Heart right ventricle (tissue), 16 donors: Measurements from ENCODE around the gene CCDC127. TPM values are rescaled to one million over a fixed set of nuclear protein-coding genes. Genes with fewer than 3 reads are reported as not detected.

Experiments used
- ATAC-seq, 8 donors: fragments of 200-7000 bp; cut with Tn5 transposase; one replicate each; pipeline ENCODE4 v1.9.1; 2020; ENCODE audit warnings: mild to moderate bottlenecking in 8 of 8, moderate library complexity in 8 of 8, moderate number of reproducible peaks in 1 of 8
- DNase-seq, 2 donors: peaks; one replicate each; pipeline ENCODE4 v3.0.0-alpha.2; 2020
- H3K27ac ChIP-seq, 10 donors: fragments of 200-600 bp; sonication (generic) in 2 of 10; one replicate each; pipeline versions ENCODE4 v1.5.0 to v1.8.0; 2020 to 2022; ENCODE audit warnings: mild to moderate bottlenecking in 3 of 10
- H3K27me3 ChIP-seq, 7 donors: fragments of 200-600 bp; one replicate each; pipeline ENCODE4 v1.8.0; 2021 to 2022; ENCODE audit warnings: mild to moderate bottlenecking in 2 of 7
- H3K36me3 ChIP-seq, 9 donors: fragments of 200-600 bp; sonication (generic) in 1 of 9; one replicate each; pipeline versions ENCODE4 v1.5.0 to v1.8.0; 2020 to 2022; ENCODE audit warnings: mild to moderate bottlenecking in 2 of 9
- H3K4me1 ChIP-seq, 9 donors: fragments of 200-600 bp; sonication (generic) in 1 of 9; one replicate each; pipeline versions ENCODE4 v1.5.0 to v1.8.0; 2020 to 2022; ENCODE audit warnings: mild to moderate bottlenecking in 4 of 9
- H3K4me3 ChIP-seq, 10 donors: fragments of 200-600 bp; sonication (generic) in 2 of 10; one replicate each; pipeline versions ENCODE4 v1.5.0 to v1.8.0; 2020 to 2022; ENCODE audit warnings: mild to moderate bottlenecking in 7 of 10, moderate library complexity in 2 of 10
- H3K9me3 ChIP-seq, 11 donors: fragments of 200-600 bp in 10 of 11; sonication (generic) in 2 of 11; one replicate each; pipeline versions ENCODE4 v1.5.0 to v1.8.0; 2013 to 2022; ENCODE audit warnings: mild to moderate bottlenecking in 2 of 11, control low read depth in 1 of 11, moderate library complexity in 1 of 11
- WGBS, 2 donors: extraction: QIAGEN DNeasy Blood & Tissue Kit; methylation state at CpG; one replicate each; pipeline ENCODE4 v1.1.7; 2013; ENCODE audit warnings: inconsistent platforms in 1 of 2; 5-methylcytosine and 5-hydroxymethylcytosine counted together
- intact Hi-C, 10 donors: fragments of 100-400 bp; cut with DNase I; formaldehyde crosslinking; loops; one replicate each; pipeline versions ENCODE4 v1.11.1 to v1.14.2; 2022
- polyA plus RNA-seq, 2 donors: library from polyadenylated mRNA; stranded (reverse); fragments of 200-250 nt; gene quantifications; one replicate each; pipeline ENCODE4 v1.2.3, GENCODE V29; 2013
- total RNA-seq, 10 donors: library from RNA; stranded (reverse); fragmentation: NEBNext Ultra II Directional in 3 of 10; extraction: Animal tissue kit (Norgen Biotek cat#: 25700) in 3 of 10; gene quantifications; one replicate each; pipeline versions ENCODE4 v1.2.1 to v1.2.4, GENCODE V29; 2021 to 2023
- TF ChIP-seq, protein P1 (sequence below), 9 donors: fragments of 200-600 bp; sonication (generic) in 2 of 9; IDR thresholded peaks; one replicate each; pipeline versions ENCODE4 v1.5.0 to v1.8.0; 2021 to 2022; ENCODE audit warnings: antibody characterized with exemption in 9 of 9, mild to moderate bottlenecking in 5 of 9, moderate library complexity in 1 of 9
- donor health status: Arrhythmogenic right ventricular cardiomyopathy.
- donor health status: ischemic (EF 13 %, LVEDD 7.1; RV severe dilation, severe dysfunction).
- donor health status: healthy with polysubstance abuse.
- donor health status: DM: no; HTN: yes; CAD: no.
- donor health status: DM: no; HTN: no; CAD: no.
- donor health status: ischemic (EF 25% LVEDD 6.9; RV normal size, moderate dysfunction).
- donor health status: ischemic (EF 25% LVEDD 5.7; RV mildly dilated, moderate dysfunction).
- donor health status: healthy.
- donor health status: DM: yes; HTN: yes; CAD: no.
- donor health status: Ischemic cardiomyopathy.
- donor health status: ischemic (EF 35%, LVEDD 5.7; RV mildly dilated, moderate dysfunction).
- donor health status: nonischemic (EF 11% LVEDD 7.7; RV severe dilation, severe dysfunction).
- donor health status: DM: yes; HTN: yes; CAD: no.
- donor health status: PGD.
- donor health status: ischemic (EF 29% LVEDD 5.4; RV normal size, mild dysfunction).
- donor health status: nonischemic (EF 23%, LVEDD 6.1; RV moderate dilation, normal function).

Gene CCDC127
- total and polyA plus RNA-seq, 12 donors: 3.8 to 10.4 (median 7.5) TPM

DNA sequence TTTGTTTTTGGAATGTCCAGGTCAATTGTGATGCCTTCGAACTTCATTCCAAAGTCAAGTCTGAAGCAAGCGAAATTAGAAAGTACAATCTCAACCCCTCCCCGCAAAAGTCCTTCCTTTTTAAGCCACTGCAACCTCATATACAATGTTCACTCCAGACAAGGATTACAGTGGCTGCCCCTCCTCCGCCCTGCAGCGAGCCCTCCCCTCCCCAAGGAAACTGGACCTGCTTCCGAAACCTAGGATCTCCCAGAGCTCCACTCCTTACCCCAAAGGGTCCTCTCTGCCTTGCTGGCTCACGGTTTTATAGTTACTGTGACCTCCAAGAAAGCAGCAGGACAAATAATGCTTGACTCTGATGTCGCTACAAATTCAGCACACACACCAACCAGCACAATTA, 16.3 kb downstream of the CCDC127 start:
- H3K9me3 ChIP-seq: no peaks in the 10 kb centered on the region
- peaks cover 0 to 54% (median 17%) of the 10 kb centered on the region in 9 donors for H3K4me1 ChIP-seq
- peaks cover 0 to 36% (median 16%) of the 10 kb centered on the region in 9 donors for H3K36me3 ChIP-seq
- no peak overlapping the region for H3K27ac ChIP-seq
- no peak for ATAC-seq
- no peaks in the 10 kb centered on the region for H3K27me3 ChIP-seq
- H3K4me3 ChIP-seq: no peak overlapping the region
- TF ChIP-seq, protein P1, sequence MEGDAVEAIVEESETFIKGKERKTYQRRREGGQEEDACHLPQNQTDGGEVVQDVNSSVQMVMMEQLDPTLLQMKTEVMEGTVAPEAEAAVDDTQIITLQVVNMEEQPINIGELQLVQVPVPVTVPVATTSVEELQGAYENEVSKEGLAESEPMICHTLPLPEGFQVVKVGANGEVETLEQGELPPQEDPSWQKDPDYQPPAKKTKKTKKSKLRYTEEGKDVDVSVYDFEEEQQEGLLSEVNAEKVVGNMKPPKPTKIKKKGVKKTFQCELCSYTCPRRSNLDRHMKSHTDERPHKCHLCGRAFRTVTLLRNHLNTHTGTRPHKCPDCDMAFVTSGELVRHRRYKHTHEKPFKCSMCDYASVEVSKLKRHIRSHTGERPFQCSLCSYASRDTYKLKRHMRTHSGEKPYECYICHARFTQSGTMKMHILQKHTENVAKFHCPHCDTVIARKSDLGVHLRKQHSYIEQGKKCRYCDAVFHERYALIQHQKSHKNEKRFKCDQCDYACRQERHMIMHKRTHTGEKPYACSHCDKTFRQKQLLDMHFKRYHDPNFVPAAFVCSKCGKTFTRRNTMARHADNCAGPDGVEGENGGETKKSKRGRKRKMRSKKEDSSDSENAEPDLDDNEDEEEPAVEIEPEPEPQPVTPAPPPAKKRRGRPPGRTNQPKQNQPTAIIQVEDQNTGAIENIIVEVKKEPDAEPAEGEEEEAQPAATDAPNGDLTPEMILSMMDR (IDR thresholded peaks at IDR 0.05): no peak
- no peak for DNase-seq
- intact Hi-C loops: no loop called here
- 78 to 88% methylated on average over 8 of the region's 8 CpGs for WGBS, 2 donors

DNA sequence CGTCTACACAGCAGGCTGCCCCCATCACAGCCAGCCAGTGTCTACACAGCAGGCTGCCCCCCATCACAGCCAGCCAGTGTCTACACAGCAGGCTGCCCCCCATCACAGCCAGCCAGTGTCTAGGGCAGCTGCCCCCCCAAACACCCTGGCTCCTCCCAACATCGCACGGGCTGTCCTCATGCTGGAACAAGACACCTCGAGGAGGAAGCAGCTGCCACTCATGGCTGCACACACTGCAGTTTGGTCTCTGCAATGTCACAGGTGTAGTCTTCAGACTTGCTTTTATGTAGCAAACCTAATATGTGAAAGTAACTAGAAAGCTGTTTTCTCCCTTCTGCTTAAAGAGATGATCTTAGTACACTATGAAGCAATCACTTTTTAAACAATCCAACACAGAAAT, 17.0 kb downstream of the CCDC127 start:
- intact Hi-C loops: no loop called here
- Histone ChIP-seq H3K9me3 (no peaks in the 10 kb centered on the region), H3K4me3 (no peak overlapping the region), H3K4me1 (peaks cover 0 to 54% (median 10%) of the 10 kb centered on the region in 9 donors), H3K27me3 (no peaks in the 10 kb centered on the region), H3K36me3 (peaks cover 0 to 34% (median 16%) of the 10 kb centered on the region in 9 donors), H3K27ac (no peak overlapping the region)
- no peak for ATAC-seq
- TF ChIP-seq, protein P1 (IDR thresholded peaks at IDR 0.05): no peak
- no peak for DNase-seq
- 37 to 65% methylated on average over 4 of the region's 4 CpGs for WGBS, 2 donors

DNA sequence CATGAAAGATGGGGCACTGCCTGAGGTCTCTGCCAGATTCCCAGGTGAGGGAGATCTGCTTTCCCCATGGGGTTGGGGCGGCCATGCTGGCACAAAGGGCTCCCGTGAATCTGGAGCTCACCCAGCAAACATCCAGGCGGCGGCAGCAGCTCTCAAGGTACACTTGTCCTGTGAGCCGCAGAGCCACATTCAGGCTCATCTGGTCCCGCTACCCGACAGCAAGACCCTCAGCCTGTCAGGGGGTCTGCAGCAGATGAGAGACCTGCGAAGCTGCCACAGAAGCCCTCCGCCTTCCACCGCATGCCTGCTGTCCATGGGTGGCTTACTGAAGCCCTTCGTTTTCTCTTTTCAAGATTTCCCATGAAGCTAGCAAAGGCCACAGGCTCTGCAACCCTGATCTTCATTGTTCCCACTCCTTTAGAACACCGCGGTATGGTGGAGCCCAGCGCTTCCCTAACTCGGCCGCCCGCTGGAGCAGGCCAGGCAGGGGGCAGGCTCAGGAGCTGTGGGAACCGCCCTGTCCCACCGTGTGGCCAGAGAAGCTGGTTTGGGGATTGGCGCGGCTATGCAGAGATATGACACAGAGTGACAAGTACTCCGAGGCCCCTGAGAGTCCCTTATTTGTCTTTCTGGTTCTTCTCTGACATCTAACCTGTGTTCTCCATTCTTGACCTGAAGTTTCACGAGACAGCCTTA, 17.9 kb downstream of the CCDC127 start:
- no peaks in the 10 kb centered on the region for H3K27me3 ChIP-seq
- peaks cover 0 to 25% (median 13%) of the 10 kb centered on the region in 9 donors for H3K36me3 ChIP-seq
- H3K4me3 ChIP-seq: no peak overlapping the region
- no peaks in the 10 kb centered on the region for H3K9me3 ChIP-seq
- 64 to 73% methylated on average over 23 of the region's 23 CpGs for WGBS, 2 donors
- intact Hi-C loops: no loop called here
- ATAC-seq (peak in 6 of 8 donors; percentile 23 to 64 (median 40)), DNase-seq (no peak)
- TF ChIP-seq, protein P1 (IDR thresholded peaks at IDR 0.05): no peak
- H3K4me1 ChIP-seq: peaks cover 0 to 54% (median 4%) of the 10 kb centered on the region in 9 donors
- H3K27ac ChIP-seq: peak overlapping the region in 2 of 10 donors; percentile 12 to 26

DNA sequence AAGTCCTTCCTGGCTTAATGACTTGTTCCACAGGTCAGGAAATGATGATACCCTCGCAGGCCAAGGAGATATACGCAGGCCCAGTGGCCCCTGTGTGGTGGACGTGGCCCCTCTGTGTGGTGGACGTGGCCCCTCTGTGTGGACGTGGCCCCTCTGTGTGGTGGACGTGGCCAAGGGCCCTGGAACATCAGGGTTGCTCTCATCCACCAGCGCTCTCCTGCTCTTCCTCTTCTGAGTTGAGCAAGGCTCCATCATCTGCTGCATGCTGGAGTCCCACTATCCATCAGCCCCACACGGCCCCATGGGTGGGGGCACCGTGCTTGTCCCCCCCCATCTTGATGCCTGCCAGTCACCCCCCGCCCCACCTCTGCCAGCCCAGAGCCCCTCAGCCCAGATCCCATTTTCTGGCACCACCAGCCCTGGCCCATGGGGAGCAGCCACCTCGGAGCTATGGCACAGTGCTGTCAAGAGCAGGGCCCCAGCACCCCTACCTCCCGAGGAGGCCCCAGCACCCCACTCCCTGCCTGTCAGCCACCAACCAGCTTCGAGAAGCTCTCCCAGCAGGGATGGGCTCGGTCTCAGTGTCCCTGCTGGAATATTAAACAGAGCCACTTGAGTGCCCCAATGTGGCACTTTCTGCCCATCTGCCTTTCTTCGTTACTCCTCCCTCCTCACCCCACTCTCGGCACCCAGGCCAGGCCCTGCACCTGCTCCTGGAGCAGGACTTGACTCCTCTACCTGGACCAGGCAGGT, 18.6 kb downstream of the CCDC127 start:
- no peak for DNase-seq
- TF ChIP-seq, protein P1 (IDR thresholded peaks at IDR 0.05): no peak
- intact Hi-C loops: no loop called here
- Histone ChIP-seq H3K4me3 (no peak overlapping the region), H3K9me3 (no peaks in the 10 kb centered on the region), H3K27ac (peak overlapping the region in 1 of 10 donors; percentile 26), H3K27me3 (no peaks in the 10 kb centered on the region), H3K4me1 (peaks cover 0 to 60% (median 4%) of the 10 kb centered on the region in 9 donors), H3K36me3 (peaks cover 0 to 18% (median 9%) of the 10 kb centered on the region in 9 donors)
- 89 to 93% methylated on average over 16 of the region's 16 CpGs for WGBS, 2 donors
- ATAC-seq: no peak
